NCI-H2029 (cell line): ENCODE results near the gene SLC46A2.

Experiments used
- DNase-seq: peaks from one replicate; lab custom pipeline; 2025; lab: John Stamatoyannopoulos, UW

The SLC46A2 gene

GRCh38 chr9:112858005-112858404 lies 32.7 kb downstream of the SLC46A2 start:
- DNase-seq: no peak

DNA sequence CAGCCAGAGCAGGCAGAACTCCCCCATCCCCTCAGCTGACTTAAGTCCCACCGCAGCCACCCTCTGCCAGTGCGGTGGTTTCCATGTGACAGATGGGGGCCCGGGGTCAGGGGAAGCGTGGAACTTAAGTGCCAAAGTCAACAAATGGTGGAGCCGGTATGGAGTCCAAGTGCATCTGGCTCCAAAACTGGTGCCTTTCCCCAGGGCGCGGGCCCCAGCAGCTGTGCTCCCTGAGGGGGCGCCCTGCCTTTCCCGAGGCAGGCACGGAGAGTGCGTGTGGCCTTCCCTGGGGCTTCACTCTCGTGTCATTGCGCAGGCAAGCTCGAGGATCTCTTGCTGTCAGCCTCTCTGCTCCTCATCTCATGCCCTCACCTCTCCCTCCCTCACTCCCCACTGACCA lies 33.8 kb downstream of the SLC46A2 start:
- no peak for DNase-seq

DNA sequence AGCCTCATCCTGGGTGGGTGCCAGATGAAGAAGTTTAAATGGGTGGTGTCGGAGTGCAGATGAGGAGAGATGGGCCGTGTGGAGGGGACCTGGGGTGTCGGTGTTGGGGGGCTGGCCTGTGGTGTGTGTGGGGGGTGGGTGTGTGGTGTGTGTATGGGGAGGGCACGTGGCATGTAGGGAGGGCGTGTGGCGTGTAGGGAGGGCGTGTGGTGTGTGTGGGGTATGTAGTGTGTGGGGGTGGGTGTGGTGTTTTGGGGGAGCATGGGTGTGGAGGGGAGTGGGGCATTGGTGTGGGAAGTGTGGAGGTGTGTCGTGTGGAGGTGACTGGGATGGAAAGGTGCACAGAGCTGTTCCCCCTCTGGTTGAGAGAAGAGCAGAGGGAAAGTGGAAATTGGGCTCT lies 34.5 kb downstream of the SLC46A2 start:
- no peak for DNase-seq

GRCh38 chr9:112854657-112855056 lies 36.0 kb downstream of the SLC46A2 start:
- no peak for DNase-seq

- no peak for DNase-seq
Observed at GRCh38 chr9:112853882-112854585, 36.6 kb downstream of the SLC46A2 start.

- DNase-seq: peak; percentile 58
Observed at GRCh38 chr9:112852741-112853504, 37.8 kb downstream of the SLC46A2 start.

- no peak for DNase-seq
Observed at GRCh38 chr9:112850840-112851239, 39.8 kb downstream of the SLC46A2 start.

DNA sequence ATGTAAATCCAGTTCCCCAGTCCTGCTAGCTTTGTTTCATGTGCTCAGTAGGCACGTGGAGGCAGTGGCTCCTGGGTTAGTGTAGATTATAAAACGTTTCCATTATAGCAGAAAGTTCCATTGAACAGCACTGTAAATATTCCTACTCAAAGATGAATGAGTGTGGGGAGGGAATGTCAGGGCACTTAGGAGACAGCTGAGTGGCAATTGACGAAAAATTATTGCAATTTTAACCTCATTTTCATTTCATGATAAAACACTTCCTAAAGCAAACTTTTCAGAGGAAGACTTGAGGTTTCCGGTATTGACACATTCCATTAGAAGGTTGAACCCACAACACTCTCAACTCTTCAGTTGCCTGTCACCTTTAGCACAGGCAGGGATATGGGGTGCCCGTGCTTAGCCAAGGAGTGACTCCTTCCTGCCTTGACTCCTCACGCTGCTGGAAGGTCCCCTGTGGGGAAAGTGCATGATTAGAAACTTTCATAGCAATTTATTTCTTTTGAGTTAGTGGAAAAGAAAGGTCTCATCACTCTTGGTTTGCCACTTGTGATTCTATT lies 41.2 kb downstream of the SLC46A2 start:
- DNase-seq: no peak

DNA sequence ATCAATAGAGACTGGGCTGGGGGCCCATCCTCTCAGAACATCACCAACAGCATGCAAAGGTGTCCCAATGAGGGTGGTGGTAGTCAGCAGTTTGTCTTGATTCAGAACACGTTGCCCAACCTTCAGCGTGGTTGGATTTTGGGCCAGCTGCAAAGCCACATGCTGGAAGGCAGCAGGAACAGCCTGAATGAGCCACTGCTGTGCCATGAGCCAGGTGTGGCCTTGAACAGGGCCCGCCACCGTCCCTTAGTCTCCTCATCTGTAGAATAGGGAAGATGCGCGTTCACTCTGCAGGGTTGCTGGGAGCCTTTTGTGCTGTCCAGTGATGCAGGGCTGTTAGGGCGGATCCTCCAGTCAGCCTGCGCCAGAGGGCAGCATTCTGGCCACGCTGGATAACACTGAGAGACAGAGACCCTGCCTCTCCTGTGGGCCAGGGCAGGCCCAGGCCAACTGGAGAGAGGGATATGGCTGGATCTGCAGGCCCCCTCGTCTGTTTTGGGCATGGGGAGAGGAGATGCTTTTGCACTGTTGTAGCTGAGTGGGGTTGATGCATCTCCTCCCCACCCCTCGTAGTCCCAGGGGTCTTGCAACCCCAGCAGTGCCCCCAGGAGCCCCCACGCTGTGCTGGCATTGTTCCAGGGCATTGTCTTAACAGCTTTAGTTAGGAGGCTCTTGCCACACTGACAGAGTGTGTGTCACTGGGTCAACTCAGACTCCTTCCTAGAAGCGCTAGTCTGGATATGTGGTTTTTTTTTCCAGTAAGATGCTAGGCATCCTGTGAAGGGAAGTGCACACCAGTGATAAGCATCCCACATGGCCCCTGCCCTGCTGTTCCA lies 42.1 kb downstream of the SLC46A2 start:
- no peak for DNase-seq

- no peak for DNase-seq
Observed at GRCh38 chr9:112846528-112847488, 43.9 kb downstream of the SLC46A2 start.

- peak; percentile 62 for DNase-seq
Observed at GRCh38 chr9:112844771-112845542, 45.7 kb downstream of the SLC46A2 start.

- no peak for DNase-seq
Observed at GRCh38 chr9:112842555-112842954, 48.1 kb downstream of the SLC46A2 start.

GRCh38 chr9:112841261-112841660 lies 49.4 kb downstream of the SLC46A2 start:
- DNase-seq: no peak

DNA sequence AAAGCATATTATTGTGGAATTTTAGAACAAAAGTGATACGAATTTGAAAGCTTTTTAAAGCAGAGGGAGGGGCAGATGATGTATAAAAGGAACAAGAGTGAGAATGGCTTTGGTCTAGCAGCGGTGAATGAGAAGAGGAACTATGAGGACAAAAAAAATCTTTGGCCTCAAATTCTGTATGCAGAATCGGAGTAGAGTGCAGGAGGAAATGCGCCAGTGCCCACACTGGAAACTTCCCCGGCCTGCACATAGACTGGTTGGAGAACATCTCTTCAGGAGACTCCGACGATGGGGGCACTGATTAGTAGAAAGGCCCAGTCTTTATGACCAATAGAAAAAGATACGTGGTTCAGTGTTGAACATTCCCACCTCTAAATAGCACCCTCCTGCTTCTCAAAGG lies 51.3 kb downstream of the SLC46A2 start:
- no peak for DNase-seq

DNA sequence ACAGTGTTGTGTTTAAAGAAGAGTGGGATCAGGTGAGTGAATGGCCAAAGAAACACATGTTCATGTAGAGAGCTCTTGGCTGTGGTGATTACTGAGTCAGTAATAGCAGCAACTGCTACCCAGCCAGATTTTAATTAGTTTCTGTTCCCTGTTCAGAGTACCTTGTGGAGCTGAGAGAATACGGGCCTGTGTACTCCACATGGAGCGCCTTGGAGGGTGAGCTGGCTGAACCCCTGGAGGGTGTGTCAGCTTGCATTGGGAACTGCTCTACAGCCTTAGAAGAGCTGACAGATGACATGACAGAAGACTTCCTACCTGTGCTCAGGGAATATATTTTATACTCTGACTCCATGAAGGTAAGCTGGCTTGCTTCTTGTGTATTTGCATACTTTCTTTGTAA lies 52.3 kb downstream of the SLC46A2 start:
- DNase-seq: no peak

- DNase-seq: no peak
Observed at GRCh38 chr9:112836394-112836793, 54.3 kb downstream of the SLC46A2 start.

DNA sequence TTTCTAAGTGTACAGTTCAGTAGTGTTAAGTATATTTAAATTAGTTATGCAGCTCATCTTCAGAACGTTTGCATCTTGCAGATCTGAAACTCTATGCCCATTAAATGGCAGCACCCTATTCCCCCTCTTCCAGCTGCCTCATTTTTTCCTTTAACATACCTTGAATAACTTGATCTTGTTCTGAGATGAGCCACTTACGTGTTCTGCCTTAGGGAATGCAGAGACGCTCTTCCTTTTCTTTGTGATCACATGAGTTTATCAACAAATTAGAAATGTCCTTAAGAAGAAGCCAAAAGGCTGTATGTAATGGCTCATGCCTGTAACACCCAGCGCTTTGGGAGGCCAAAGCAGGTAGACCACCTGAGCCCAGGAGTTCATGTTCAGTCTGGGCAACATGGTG lies 57.6 kb downstream of the SLC46A2 start:
- DNase-seq: no peak

- peak; percentile 61 for DNase-seq
Observed at GRCh38 chr9:112831969-112832368, 58.7 kb downstream of the SLC46A2 start.

DNA sequence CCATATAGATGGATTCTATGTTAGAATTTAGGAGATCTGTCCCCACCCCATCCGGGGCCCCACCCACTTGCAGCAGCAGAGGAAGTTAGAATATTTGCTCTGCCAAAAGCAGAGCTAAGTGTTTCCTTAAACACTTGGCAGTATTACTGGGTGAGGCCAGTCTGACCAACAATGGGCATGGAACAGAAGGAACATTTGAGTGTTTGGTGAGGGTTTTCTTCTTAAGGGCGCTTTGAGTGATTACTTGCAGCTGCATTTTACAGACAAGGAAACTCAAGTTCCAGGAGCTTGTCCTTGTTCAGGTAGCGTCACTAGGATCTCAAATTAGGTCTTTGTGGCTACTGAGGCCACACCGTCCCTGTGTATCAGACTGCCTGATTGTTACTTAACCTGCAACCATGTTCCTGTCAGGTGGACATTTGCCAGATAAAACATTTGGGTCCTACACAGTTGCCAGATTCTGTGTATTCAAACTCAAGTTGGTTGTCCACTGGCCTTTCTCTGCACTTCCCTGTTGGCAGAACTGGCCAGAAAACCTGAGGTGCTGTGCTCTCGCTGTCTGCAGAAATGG lies 59.3 kb downstream of the SLC46A2 start:
- DNase-seq: peak; percentile 90
